Measurements from ENCODE around the gene OTUB2. TPM values are rescaled to one million over a fixed set of nuclear protein-coding genes. Genes with fewer than 3 reads are reported as not detected.

Gene OTUB2
- total RNA-seq, 1 experiment from 2014 or later = 1.2 TPM

- no peaks in the 10 kb centered on the region for H3K36me3 Mint-ChIP-seq (ENCODE audit: insufficient read depth, unreplicated experiment)
- intact Hi-C loops (cut with micrococcal nuclease; ENCODE audit: unreplicated experiment) = no loop called here
- Histone ChIP-seq H3K27me3 (replicated peaks; ENCODE audit: control insufficient read depth, insufficient read depth, low read length) (no peaks in the 10 kb centered on the region), H3K9me3 (no peaks in the 10 kb centered on the region), H3K36me3 (ENCODE audit: control insufficient read depth, insufficient read depth, low read length) (no peaks in the 10 kb centered on the region), H3K4me3 (ENCODE audit: low read depth, low read length) (no peak overlapping the region), H3K4me1 (no peaks in the 10 kb centered on the region)
- no peak overlapping the region for H3K4me3 Mint-ChIP-seq (ENCODE audit: unreplicated experiment)
- no TSS peak for BruUV-seq (replicated peaks)
- no peak for DNase-seq
- no peak for TF ChIP-seq CTCF (IDR thresholded peaks at IDR 0.05; ENCODE audit: insufficient read depth in 1 of 2, low read depth in 1 of 2, low read length in 1 of 2, severe bottlenecking in 1 of 2, unreplicated experiment in 1 of 2)
- no peaks in the 10 kb centered on the region for H3K9me3 Mint-ChIP-seq (ENCODE audit: unreplicated experiment)
- no peak overlapping the region for H3K27ac Mint-ChIP-seq (ENCODE audit: unreplicated experiment)
- ChIA-PET CTCF (interaction anchor here (0.5 kb wide), 1 partner anchor 10 kb away, joined by 5 read pairs; no protein-coding TSS in a partner anchor), POLR2A (no interaction called here)
- peaks cover 6% of the 10 kb centered on the region for H3K4me1 Mint-ChIP-seq (ENCODE audit: low read depth, unreplicated experiment)
- H3K27me3 Mint-ChIP-seq (ENCODE audit: insufficient read depth, unreplicated experiment) = no peaks in the 10 kb centered on the region
These were observed 29.9 kb upstream of the OTUB2 start for GRCh38 chr14:93996130-93996695.

GRCh38 chr14:93997082-93997481 is 29.1 kb upstream of the OTUB2 start, which contains the start of gene CCDC197:
CCDC197 (plus strand) TSS chr14:93997301; CDS start chr14:93998132, 831 bp downstream.
- intact Hi-C loops (cut with micrococcal nuclease; ENCODE audit: unreplicated experiment) = no loop called here
- no peaks in the 10 kb centered on the region for H3K9me3 Mint-ChIP-seq (ENCODE audit: unreplicated experiment)
- POLR2A ChIA-PET = no interaction called here
- no peaks in the 10 kb centered on the region for H3K27me3 Mint-ChIP-seq (ENCODE audit: insufficient read depth, unreplicated experiment)
- CTCF ChIA-PET = interaction anchor here (0.6 kb wide), 1 partner anchor 66 kb away, joined by 4 read pairs; no protein-coding TSS in a partner anchor
- H3K4me3 Mint-ChIP-seq (ENCODE audit: unreplicated experiment) = no peak within 1 kb of the TSS
- Histone ChIP-seq H3K27me3 (replicated peaks; ENCODE audit: control insufficient read depth, insufficient read depth, low read length) (no peaks in the 10 kb centered on the region), H3K9me3 (no peaks in the 10 kb centered on the region), H3K36me3 (ENCODE audit: control insufficient read depth, insufficient read depth, low read length) (no peaks in the 10 kb centered on the region), H3K4me3 (ENCODE audit: low read depth, low read length) (no peak within 1 kb of the TSS), H3K4me1 (no peaks in the 10 kb centered on the region)
- no peaks in the 10 kb centered on the region for H3K36me3 Mint-ChIP-seq (ENCODE audit: insufficient read depth, unreplicated experiment)
- peaks cover 6% of the 10 kb centered on the region for H3K4me1 Mint-ChIP-seq (ENCODE audit: low read depth, unreplicated experiment)
- no peak for TF ChIP-seq CTCF (IDR thresholded peaks at IDR 0.05; ENCODE audit: insufficient read depth in 1 of 2, low read depth in 1 of 2, low read length in 1 of 2, severe bottlenecking in 1 of 2, unreplicated experiment in 1 of 2)
- BruUV-seq (replicated peaks) = no TSS peak
- no peak within 1 kb of the TSS for H3K27ac Mint-ChIP-seq (ENCODE audit: unreplicated experiment)
- DNase-seq = no peak

- no peaks in the 10 kb centered on the region for H3K9me3 ChIP-seq
- H3K27me3 ChIP-seq (replicated peaks; ENCODE audit: control insufficient read depth, insufficient read depth, low read length) = no peaks in the 10 kb centered on the region
- intact Hi-C loops (cut with micrococcal nuclease; ENCODE audit: unreplicated experiment) = no loop called here
- ChIA-PET CTCF (no interaction called here), POLR2A (interaction anchor here (0.6 kb wide), 1 partner anchor 444 kb away, joined by 3 read pairs; no protein-coding TSS in a partner anchor)
- no peaks in the 10 kb centered on the region for H3K36me3 ChIP-seq (ENCODE audit: control insufficient read depth, insufficient read depth, low read length)
- Mint-ChIP-seq H3K36me3 (ENCODE audit: insufficient read depth, unreplicated experiment) (no peaks in the 10 kb centered on the region), H3K4me1 (ENCODE audit: low read depth, unreplicated experiment) (peaks cover 8% of the 10 kb centered on the region), H3K27me3 (ENCODE audit: insufficient read depth, unreplicated experiment) (no peaks in the 10 kb centered on the region), H3K27ac (ENCODE audit: unreplicated experiment) (no peak overlapping the region), H3K9me3 (ENCODE audit: unreplicated experiment) (no peaks in the 10 kb centered on the region), H3K4me3 (ENCODE audit: unreplicated experiment) (no peak overlapping the region)
- DNase-seq = peak; percentile 15 to 50
- BruUV-seq (replicated peaks) = no TSS peak
- H3K4me3 ChIP-seq (ENCODE audit: low read depth, low read length) = no peak overlapping the region
- TF ChIP-seq CTCF (IDR thresholded peaks at IDR 0.05; ENCODE audit: insufficient read depth in 1 of 2, low read depth in 1 of 2, low read length in 1 of 2, severe bottlenecking in 1 of 2, unreplicated experiment in 1 of 2) = no peak
- H3K4me1 ChIP-seq = no peaks in the 10 kb centered on the region
These were observed 27.9 kb upstream of the OTUB2 start for GRCh38 chr14:93997916-93998870.
